HepG2 (cell line): Measurements from ENCODE around the gene CCDC7. TPM values are rescaled to one million over a fixed set of nuclear protein-coding genes. Genes with fewer than 3 reads are reported as not detected.

Experiments
- ATAC-seq: fragments of 200-7000 bp; cut with Tn5 transposase; 3 replicates; pipeline ENCODE4 v1.9.1; 2020; ENCODE audit warnings: mild to moderate bottlenecking, moderate library complexity
- BruUV-seq: library from RNA; stranded (reverse); fragments of 400-500 nt; replicated peaks from 2 replicates; lab custom pipeline; 2021; lab: Mats Ljungman, UMichigan
- CTCF ChIA-PET: fragments of 300-600 bp; formaldehyde crosslinking; extraction: SDS; loops from one replicate; lab custom pipeline; 2021; ENCODE audit warnings: low total read pairs, inconsistent platforms, low intra/inter-chr PET ratio; lab: Yijun Ruan, JAX
- POLR2A ChIA-PET: fragments of 350-600 bp; sonication (Branson Sonifier 250); formaldehyde crosslinking; loops from one replicate; lab custom pipeline; 2020; ENCODE audit warnings: antibody characterized with exemption, inconsistent platforms; lab: Yijun Ruan, JAX
- DNase-seq: peaks from one replicate; pipeline ENCODE4 v3.0.0-alpha.2; 2015; ENCODE audit warnings: low spot score
- FAIRE-seq: peaks from 3 replicates; lab custom pipeline; 2011; peaks lifted over from hg19 to GRCh38; lab: Jason Lieb, UNC
- H2AFZ ChIP-seq: one replicate; pipeline ENCODE4 v1.6.1; 2011; ENCODE audit warnings: low read length, inconsistent platforms
- H3K27ac ChIP-seq: fragments of 300-600 bp; 3 replicates; pipeline ENCODE4 v1.8.0; 2011; ENCODE audit warnings: mixed run types, mild to moderate bottlenecking, mixed read lengths, low read length, inconsistent platforms; ENCODE audit not compliant: insufficient read depth; ENCODE audit errors: extremely low read length
- H3K27me3 ChIP-seq, 2 experiments: fragments of 200-600 bp in 1 of 2; 2 replicates in 1 of 2; 3 replicates in 1 of 2; pipeline versions ENCODE4 v1.6.0 to v1.8.0; 2011; ENCODE audit warnings: low read length in 2 of 2, mild to moderate bottlenecking in 2 of 2, moderate library complexity in 2 of 2, inconsistent platforms in 1 of 2; ENCODE audit not compliant: insufficient read depth in 2 of 2, control insufficient read depth in 1 of 2
- H3K36me3 ChIP-seq, 2 experiments: fragments of 200-600 bp in 1 of 2; replicated peaks in 1 of 2; 2 replicates in 1 of 2; 3 replicates in 1 of 2; pipeline versions ENCODE4 v1.5.1 to v1.8.0; 2011; ENCODE audit warnings: low read length in 2 of 2, inconsistent platforms in 1 of 2; ENCODE audit not compliant: insufficient read depth in 2 of 2, control insufficient read depth in 1 of 2
- H3K4me1 ChIP-seq: 2 replicates; pipeline ENCODE4 v1.5.1; 2012; ENCODE audit warnings: low read length, inconsistent platforms; ENCODE audit not compliant: insufficient read depth
- H3K4me2 ChIP-seq: 2 replicates; pipeline ENCODE4 v1.6.0; 2011; ENCODE audit warnings: low read depth, low read length, inconsistent platforms
- H3K4me3 ChIP-seq, 3 experiments: fragments of 200-600 bp in 1 of 3; sonication (generic), shearing (Covaris generic) in 1 of 3; replicated peaks in 1 of 3; 2 replicates each; pipeline ENCODE4 v1.5.1; 2011 to 2016; ENCODE audit warnings: low read length in 3 of 3, inconsistent platforms in 2 of 3, low read depth in 2 of 3, mild to moderate bottlenecking in 2 of 3, control low read depth in 1 of 3, mixed read lengths in 1 of 3; ENCODE audit not compliant: insufficient read depth in 1 of 3
- H3K79me2 ChIP-seq: one replicate; pipeline ENCODE4 v1.6.1; 2011; ENCODE audit warnings: low read length, inconsistent platforms; ENCODE audit not compliant: insufficient read depth
- H3K9ac ChIP-seq: 2 replicates; pipeline ENCODE4 v1.6.0; 2011; ENCODE audit warnings: mild to moderate bottlenecking, low read depth, low read length, inconsistent platforms; ENCODE audit not compliant: insufficient read depth
- H3K9me3 ChIP-seq: 2 replicates; pipeline ENCODE4 v1.5.1; 2012; ENCODE audit warnings: mild to moderate bottlenecking, low read length
- H4K20me1 ChIP-seq: 2 replicates; pipeline ENCODE4 v1.6.0; 2011; ENCODE audit warnings: inconsistent platforms, mild to moderate bottlenecking, low read length, moderate library complexity; ENCODE audit not compliant: insufficient read depth
- POLR2A ChIP-seq, 2 experiments: IDR thresholded peaks; 2 replicates each; pipeline ENCODE4 v1.6.1; 2011; ENCODE audit warnings: low read depth in 2 of 2, low read length in 2 of 2, mild to moderate bottlenecking in 1 of 2, moderate library complexity in 1 of 2; ENCODE audit not compliant: insufficient read depth in 1 of 2
- ZBTB38 ChIP-seq: sonication (generic); formaldehyde crosslinking; IDR thresholded peaks from 2 replicates; pipeline ENCODE4 v1.5.1; 2020; ENCODE audit warnings: mild to moderate bottlenecking, missing genetic modification reagents
- ZC3H4 ChIP-seq: sonication (generic); formaldehyde crosslinking; IDR thresholded peaks from 2 replicates; pipeline ENCODE4 v1.4.0; 2020; ENCODE audit warnings: missing genetic modification reagents, borderline replicate concordance
- ZFP36L2 ChIP-seq: sonication (generic); formaldehyde crosslinking; IDR thresholded peaks from 2 replicates; pipeline ENCODE4 v1.4.0; 2020; ENCODE audit warnings: missing genetic modification reagents
- ZNF256 ChIP-seq: sonication (generic); formaldehyde crosslinking; conservative IDR thresholded peaks from 2 replicates; pipeline ENCODE4 v1.4.0; 2020; ENCODE audit warnings: missing genetic modification reagents
- ZNF264 ChIP-seq: sonication (generic); formaldehyde crosslinking; IDR thresholded peaks from 2 replicates; pipeline ENCODE4 v1.4.0; 2020; ENCODE audit warnings: missing genetic modification reagents
- ZNF850 ChIP-seq: sonication (generic); formaldehyde crosslinking; conservative IDR thresholded peaks from 2 replicates; pipeline ENCODE4 v1.9.0; 2021; ENCODE audit warnings: mild to moderate bottlenecking, missing genetic modification reagents
- WGBS: methylation state at CpG from one replicate; pipeline ENCODE4 v1.1.6; 2017; ENCODE audit warnings: low lambda C conversion rate; 5-methylcytosine and 5-hydroxymethylcytosine counted together
- in situ Hi-C: cut with HindIII; loops from 2 replicates; pipeline ENCODE4 v1.10.0; 2017; ENCODE audit warnings: low pct_unique_long_range_greater_than_20kb; ENCODE audit not compliant: extremely low pct_ligation_motif_present
- intact Hi-C: fragments of 100-400 bp; cut with micrococcal nuclease; formaldehyde crosslinking; loops from one replicate; pipeline ENCODE4 v1.10.0; 2022; ENCODE audit not compliant: unreplicated experiment
- polyA plus RNA-seq, 8 experiments: library from polyadenylated mRNA; depleted of rRNA in 3 of 8; stranded (reverse) in 7 of 8; unstranded in 1 of 8; fragments of >200 nt; fragmentation: Illumina TruSeq in 4 of 8; extraction: Trizol in 4 of 8; gene quantifications; 2 replicates each; pipeline versions ENCODE4 v1.2.1 to v1.2.3, GENCODE V29; 2011 to 2016; ENCODE audit warnings: low read depth in 4 of 8, missing spikeins in 1 of 8, mixed read lengths in 1 of 8; ENCODE audit not compliant: insufficient read depth in 1 of 8
- total RNA-seq, 5 experiments: library from RNA; depleted of rRNA; stranded (reverse); fragments of >200 nt; fragmentation: Illumina TruSeq; extraction: Trizol; gene quantifications; 2 replicates each; pipeline ENCODE4 v1.2.3, GENCODE V29; 2016; ENCODE audit warnings: low read depth in 1 of 5
- TF ChIP-seq, protein P1 (sequence below): IDR thresholded peaks from 2 replicates; pipeline ENCODE4 v1.6.1; 2016; ENCODE audit warnings: missing biosample characterization, missing genetic modification reagents, low read depth
- TF ChIP-seq, protein P2 (sequence below): sonication (generic); formaldehyde crosslinking; IDR thresholded peaks from 2 replicates; pipeline ENCODE4 v1.5.1; 2020; ENCODE audit warnings: missing genetic modification reagents, mild to moderate bottlenecking, borderline replicate concordance

Gene CCDC7
- total and polyA plus RNA-seq, 2 of the 13 experiments (the other 11 are each of a cell fraction or from before 2014, with no cell fraction given), result 0.40 to 1.8 TPM

DNA sequence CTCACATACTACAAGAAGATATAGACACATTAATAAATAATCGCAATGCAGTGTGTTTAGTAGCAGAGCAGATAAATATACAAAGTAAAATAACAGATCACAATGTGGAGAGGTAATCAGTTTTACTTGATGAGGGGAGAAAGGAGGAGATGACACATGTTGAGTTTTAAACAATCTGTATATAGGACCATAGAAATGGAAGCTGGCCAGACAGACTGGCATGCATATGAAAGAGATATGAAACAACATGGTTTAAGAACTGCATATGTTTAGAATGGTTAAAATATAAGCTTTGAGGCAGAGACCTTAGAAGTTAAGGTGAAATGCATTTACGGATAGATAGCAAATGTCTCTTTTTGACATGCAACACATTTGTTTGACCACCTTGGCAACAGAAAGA, 19.8 kb upstream of the CCDC7 start:
- Histone ChIP-seq H3K9ac (no peak overlapping the region), H3K27ac (no peak overlapping the region), H3K36me3 (no peaks in the 10 kb centered on the region), H3K4me3 (no peak overlapping the region), H2AFZ (no peak overlapping the region), H3K4me1 (no peaks in the 10 kb centered on the region), H3K4me2 (no peak overlapping the region), H3K79me2 (no peaks in the 10 kb centered on the region), H4K20me1 (no peaks in the 10 kb centered on the region), H3K9me3 (no peaks in the 10 kb centered on the region), H3K27me3 (no peaks in the 10 kb centered on the region)
- in situ Hi-C loops (no loop called here), intact Hi-C loops (no loop called here)
- TF ChIP-seq ZNF256 (CRISPR knock-in tag), result no peak
- no peak for TF ChIP-seq ZNF264 (CRISPR knock-in tag)
- TF ChIP-seq, protein P1, sequence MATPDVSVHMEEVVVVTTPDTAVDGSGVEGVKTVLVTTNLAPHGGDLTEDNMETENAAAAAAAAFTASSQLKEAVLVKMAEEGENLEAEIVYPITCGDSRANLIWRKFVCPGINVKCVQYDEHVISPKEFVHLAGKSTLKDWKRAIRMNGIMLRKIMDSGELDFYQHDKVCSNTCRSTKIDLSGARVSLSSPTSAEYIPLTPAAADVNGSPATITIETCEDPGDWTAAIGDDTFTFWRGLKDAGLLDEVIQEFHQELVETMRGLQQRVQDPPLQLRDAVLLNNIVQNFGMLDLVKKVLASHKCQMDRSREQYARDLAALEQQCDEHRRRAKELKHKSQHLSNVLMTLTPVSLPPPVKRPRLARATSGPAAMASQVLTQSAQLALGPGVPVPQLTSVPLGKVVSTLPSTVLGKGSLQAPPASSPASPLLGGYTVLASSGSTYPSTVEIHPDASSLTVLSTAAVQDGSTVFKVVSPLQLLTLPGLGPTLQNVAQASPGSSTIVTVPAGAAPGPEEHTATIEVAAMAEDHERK (CRISPR knock-in tag), result no peak
- no peak for TF ChIP-seq ZBTB38 (CRISPR knock-in tag)
- TF ChIP-seq, protein P2, sequence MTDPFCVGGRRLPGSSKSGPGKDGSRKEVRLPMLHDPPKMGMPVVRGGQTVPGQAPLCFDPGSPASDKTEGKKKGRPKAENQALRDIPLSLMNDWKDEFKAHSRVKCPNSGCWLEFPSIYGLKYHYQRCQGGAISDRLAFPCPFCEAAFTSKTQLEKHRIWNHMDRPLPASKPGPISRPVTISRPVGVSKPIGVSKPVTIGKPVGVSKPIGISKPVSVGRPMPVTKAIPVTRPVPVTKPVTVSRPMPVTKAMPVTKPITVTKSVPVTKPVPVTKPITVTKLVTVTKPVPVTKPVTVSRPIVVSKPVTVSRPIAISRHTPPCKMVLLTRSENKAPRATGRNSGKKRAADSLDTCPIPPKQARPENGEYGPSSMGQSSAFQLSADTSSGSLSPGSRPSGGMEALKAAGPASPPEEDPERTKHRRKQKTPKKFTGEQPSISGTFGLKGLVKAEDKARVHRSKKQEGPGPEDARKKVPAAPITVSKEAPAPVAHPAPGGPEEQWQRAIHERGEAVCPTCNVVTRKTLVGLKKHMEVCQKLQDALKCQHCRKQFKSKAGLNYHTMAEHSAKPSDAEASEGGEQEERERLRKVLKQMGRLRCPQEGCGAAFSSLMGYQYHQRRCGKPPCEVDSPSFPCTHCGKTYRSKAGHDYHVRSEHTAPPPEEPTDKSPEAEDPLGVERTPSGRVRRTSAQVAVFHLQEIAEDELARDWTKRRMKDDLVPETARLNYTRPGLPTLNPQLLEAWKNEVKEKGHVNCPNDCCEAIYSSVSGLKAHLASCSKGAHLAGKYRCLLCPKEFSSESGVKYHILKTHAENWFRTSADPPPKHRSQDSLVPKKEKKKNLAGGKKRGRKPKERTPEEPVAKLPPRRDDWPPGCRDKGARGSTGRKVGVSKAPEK (CRISPR knock-in tag), result no peak
- no peak for TF ChIP-seq ZFP36L2
- no peak for TF ChIP-seq ZNF850
- no peak for TF ChIP-seq ZC3H4 (CRISPR knock-in tag)
- TF ChIP-seq POLR2A (IDR thresholded peaks at IDR 0.05; ENCODE audit: insufficient read depth in 1 of 2, low read depth in 2 of 2, low read length in 2 of 2), result no peak
- ATAC-seq (no peak), FAIRE-seq (no peak), DNase-seq (no peak)
- BruUV-seq, result no TSS peak
- 63% methylated on average over 2 of the region's 2 CpGs for WGBS
- ChIA-PET CTCF (no interaction called here), POLR2A (no interaction called here)
